HG03108 (cell line): Measurements from ENCODE around the gene XAF1.
"Not testable (repeated sequence)": the region's sequence is repeated elsewhere in the genome, so short reads cannot be mapped to it uniquely, and the experiment has no call there.

ENCODE experiments used
- ATAC-seq: cut with Tn5 transposase; IDR thresholded peaks from one replicate; pipeline ENCODE4 v1.9.1; 2021; ENCODE audit warnings: moderate library complexity; ENCODE audit not compliant: unreplicated experiment

XAF1 gene

GRCh38 chr17:6755731-6756184, at the start of gene XAF1:
Gene XAF1 (plus strand): TSS chr17:6756046. CDS start chr17:6756079, 33 bp downstream.
- peak; percentile 40 for ATAC-seq

- ATAC-seq: no peak
These were observed 49.3 kb upstream of the XAF1 start for GRCh38 chr17:6706499-6706898.

DNA sequence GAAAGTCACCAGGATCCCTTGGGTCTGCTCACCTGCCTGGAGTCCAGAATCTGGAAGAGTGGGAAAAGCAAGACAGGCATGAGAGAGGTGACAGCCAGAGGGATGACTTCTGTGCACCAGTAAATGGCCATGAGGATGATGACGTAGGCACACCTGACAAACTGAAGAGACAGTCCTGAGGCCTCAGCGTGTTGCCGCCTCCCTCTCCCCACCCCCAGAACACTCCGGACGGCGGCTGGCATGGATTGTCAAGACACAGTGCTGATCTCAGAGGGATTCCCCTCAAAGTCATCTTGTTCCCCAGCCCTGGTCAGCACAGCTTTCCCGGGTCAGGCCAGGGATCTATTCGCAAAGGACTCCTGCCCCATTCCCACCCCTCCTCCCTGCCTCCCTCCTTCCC, 48.9 kb upstream of the XAF1 start:
- no peak for ATAC-seq

GRCh38 chr17:6708357-6708961, 47.4 kb upstream of the XAF1 start:
- ATAC-seq: no peak

GRCh38 chr17:6710317-6710716, 45.5 kb upstream of the XAF1 start:
- ATAC-seq: no peak

- ATAC-seq: no peak
These were observed 44.7 kb upstream of the XAF1 start for GRCh38 chr17:6711081-6711674.

GRCh38 chr17:6711681-6712057, 44.2 kb upstream of the XAF1 start:
- ATAC-seq: no peak

DNA sequence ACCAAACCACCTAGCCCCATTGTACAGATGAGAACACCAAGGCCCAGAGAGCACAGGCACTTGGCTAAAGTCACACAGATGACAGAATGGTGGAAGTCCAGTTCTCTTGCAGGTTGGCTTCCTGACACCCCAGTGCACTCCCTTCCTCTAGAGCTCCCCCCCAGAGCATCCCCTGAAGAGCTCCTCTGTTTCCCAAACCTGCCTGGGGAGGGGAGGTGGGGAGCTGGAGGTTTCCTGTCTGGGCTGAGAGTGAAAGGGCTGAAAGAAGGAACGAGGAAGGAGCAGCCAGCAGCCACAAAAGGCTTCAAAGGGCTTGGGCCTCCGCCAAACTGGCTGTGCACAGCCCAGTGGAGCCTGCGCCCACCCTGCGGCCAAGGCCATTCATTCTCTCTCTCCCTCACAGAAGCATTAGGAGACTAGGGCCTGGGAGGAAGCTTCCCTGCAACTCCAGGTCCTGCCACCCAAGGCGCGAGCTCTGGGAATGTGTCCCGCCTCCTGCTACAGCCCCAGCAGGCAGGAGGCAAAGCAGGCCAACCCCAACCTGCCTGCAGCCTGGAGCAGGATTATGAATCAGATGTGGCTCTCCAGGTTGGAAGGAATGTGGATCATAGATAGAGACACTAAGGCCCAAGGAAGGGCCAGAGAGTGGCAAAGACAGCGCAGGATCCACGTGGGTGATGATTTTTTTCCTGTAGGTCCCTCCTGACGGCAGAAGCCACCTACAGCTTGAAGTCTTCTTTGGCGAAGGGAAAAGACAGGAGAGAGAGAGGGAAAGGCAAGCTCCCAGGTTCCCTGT, 43.6 kb upstream of the XAF1 start:
- ATAC-seq: no peak

DNA sequence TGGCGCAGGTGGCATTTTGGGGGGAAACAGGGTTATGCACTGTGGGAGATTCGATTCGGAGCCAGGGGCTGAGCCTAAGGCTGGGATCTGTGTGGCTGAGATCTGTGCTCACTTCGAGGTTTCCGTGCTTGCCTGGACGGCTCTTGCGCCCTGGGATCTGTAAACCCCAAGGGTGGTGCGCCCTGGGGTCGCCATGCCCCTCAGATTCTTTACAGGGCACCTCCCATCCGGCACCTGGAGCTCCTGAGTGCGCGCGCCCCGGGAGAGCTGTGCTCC, 43.1 kb upstream of the XAF1 start:
- ATAC-seq: no peak

DNA sequence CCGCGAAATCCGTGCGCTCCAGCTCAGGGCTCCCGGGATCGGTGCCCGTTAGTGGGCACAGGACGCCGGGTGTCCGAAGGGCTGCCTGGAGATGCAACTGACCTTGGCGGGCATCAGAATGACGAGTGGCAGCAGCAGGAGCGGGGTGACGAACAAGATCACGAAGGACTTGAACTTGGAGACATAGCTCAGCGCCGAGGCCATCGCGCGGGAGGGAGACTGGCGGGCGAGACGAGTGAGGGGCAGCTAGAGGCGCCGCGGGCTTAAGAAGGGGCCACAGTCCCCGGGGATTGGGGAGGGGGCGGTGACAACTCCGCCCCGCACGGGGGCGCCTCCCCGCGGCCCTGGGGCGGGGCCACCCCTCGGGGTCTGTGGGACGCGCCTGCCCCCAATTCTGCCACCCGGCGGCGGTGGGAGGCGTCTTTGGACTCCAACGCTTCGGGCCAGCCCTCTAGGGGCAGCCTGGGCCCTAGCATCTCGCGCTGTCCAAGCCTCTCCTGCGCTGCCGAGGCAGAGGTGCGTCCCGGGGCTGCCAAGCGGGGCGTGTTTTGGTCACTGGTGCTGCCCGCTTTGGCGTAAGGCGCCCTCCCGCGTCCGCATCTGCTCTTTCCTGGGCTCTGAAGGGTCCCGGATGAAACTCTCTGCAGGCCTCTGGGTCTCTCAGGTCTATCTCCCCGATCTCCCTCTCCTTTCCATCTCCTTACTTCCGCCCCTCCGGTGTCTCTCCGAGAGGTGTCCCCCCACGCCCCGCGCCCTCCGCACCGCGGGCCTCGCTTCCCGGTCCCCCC, 42.5 kb upstream of the XAF1 start, which contains the start of gene SLC13A5:
SLC13A5 (minus strand) TSS at position 240 of the 788 bp plus-strand sequence; CDS start at position 204, 36 bp downstream.
- no peak for ATAC-seq

GRCh38 chr17:6713918-6714271, 42.0 kb upstream of the XAF1 start:
- no peak for ATAC-seq

DNA sequence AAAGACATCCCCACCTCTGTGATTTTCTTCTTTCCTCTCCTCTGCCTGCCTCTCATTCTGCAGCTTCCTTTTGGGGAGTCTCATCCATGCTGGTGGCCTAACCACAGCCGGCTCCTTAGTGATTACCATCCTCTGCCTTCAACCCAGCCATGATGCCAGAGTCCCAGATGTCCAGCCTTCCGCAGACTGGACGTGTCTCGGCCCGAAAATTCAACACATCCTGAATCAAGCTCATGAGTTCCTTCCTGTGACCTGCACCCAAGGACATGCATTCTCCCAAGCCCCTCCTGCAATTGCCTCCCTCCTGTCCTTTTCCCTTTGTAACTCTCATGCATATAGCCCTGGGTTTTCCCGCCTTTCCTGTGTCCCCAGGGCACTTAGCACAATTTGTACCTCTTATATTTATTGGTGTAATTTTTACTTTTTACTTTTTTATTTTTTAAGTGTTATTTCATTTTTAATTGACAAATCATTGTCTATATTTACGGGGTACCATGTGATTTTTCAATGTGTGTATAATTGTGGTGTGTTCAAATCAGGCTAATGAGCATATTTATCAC, 41.5 kb upstream of the XAF1 start:
- ATAC-seq: no peak

GRCh38 chr17:6716736-6717135, 39.1 kb upstream of the XAF1 start:
- no peak for ATAC-seq

DNA sequence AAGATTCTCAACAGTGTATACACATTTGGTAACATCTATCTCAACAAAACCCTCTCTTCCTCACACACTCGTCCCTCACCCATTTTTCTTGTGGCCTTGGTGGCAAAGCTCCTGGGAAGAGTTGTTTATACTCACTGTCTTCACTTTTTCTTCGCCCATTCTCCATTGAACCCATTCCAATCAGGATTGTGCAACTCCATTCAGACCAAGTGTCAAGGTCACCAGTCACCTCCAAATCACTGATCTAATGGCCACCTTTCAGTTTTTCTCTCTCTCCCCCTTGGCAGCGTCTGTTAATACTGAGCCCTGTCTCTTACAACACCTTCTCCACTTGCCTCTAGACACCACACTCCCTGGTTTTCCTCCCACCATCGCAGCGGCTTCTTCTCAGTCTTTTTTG, 34.1 kb upstream of the XAF1 start:
- ATAC-seq: no peak

GRCh38 chr17:6724009-6724408, 31.8 kb upstream of the XAF1 start:
- no peak for ATAC-seq

DNA sequence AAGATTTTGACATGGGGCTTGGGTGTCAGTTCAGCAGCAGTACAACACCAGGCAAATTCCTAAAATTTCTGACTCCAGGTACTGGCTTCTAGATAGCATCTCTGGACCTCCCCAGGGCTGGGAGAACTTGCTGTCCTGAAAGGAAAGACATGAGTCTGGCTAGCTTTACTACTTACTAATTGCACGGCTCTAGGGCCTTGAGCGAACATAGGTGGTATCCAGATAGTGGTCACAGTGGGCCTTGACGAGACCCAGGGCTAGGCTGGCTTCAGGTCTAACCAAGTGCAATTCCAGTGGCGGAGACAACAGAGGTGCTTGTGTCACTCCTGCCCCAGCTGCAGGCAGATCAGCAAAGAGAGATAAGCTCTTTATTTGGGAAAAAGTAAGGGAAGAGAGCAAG, 26.3 kb upstream of the XAF1 start:
- ATAC-seq: no peak

DNA sequence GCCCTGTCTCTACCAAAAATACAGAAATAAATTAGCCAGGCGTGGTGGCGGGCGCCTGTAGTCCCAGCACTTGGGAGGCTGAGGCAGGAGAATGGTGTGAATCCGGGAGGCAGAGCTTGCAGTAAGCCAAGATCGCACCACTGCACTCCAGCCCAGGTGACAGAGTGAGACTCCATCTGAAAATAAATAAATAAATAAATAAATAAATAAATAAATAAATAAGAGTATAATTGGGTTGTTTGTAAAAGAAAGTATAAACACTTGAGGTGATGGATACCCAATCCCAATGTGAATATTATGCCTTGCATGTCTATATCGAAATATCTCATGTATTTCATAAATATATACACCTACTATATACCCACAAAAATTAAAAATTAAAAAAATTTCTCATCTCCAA, 9.2 kb upstream of the XAF1 start:
- ATAC-seq: not testable (repeated sequence)

GRCh38 chr17:6748617-6749016, 7.2 kb upstream of the XAF1 start:
- ATAC-seq: no peak

GRCh38 chr17:6749519-6749918, 6.3 kb upstream of the XAF1 start:
- no peak for ATAC-seq

- ATAC-seq: no peak
These were observed 3.6 kb upstream of the XAF1 start for GRCh38 chr17:6752068-6752909.
